HG03571 (cell line): ENCODE measurements around the gene CAPN11.

ENCODE experiments used
- ATAC-seq: cut with Tn5 transposase; IDR thresholded peaks from one replicate; pipeline ENCODE4 v1.9.1; 2021; ENCODE audit not compliant: unreplicated experiment

Gene CAPN11

GRCh38 chr6:44152533-44152932 is 6.1 kb upstream of the CAPN11 start:
- ATAC-seq, result no peak

- no peak for ATAC-seq
These were observed 4.6 kb upstream of the CAPN11 start for GRCh38 chr6:44154067-44154466.

GRCh38 chr6:44156494-44157151 is 2.0 kb upstream of the CAPN11 start:
- no peak for ATAC-seq

- no peak for ATAC-seq
These were observed 1.5 kb upstream of the CAPN11 start for GRCh38 chr6:44157152-44157521.

- no peak for ATAC-seq
These were observed 3.3 kb downstream of the CAPN11 start for GRCh38 chr6:44161997-44162338.

GRCh38 chr6:44162876-44163625 is 4.4 kb downstream of the CAPN11 start:
- ATAC-seq, result no peak

- ATAC-seq, result no peak
These were observed 7.5 kb downstream of the CAPN11 start for GRCh38 chr6:44166116-44166515.

- ATAC-seq, result no peak
These were observed 8.1 kb downstream of the CAPN11 start for GRCh38 chr6:44166591-44167184.

GRCh38 chr6:44167567-44167966 is 8.9 kb downstream of the CAPN11 start:
- ATAC-seq, result no peak

- no peak for ATAC-seq
These were observed 10.5 kb downstream of the CAPN11 start for GRCh38 chr6:44169154-44169553.

- ATAC-seq, result no peak
These were observed 11.4 kb downstream of the CAPN11 start for GRCh38 chr6:44169886-44170570.

- ATAC-seq, result no peak
These were observed 13.4 kb downstream of the CAPN11 start for GRCh38 chr6:44171899-44172546.

GRCh38 chr6:44172731-44173500 is 14.3 kb downstream of the CAPN11 start:
- ATAC-seq, result no peak

GRCh38 chr6:44176130-44176761 is 17.6 kb downstream of the CAPN11 start:
- ATAC-seq, result no peak

- ATAC-seq, result peak; percentile 45
These were observed 18.3 kb downstream of the CAPN11 start for GRCh38 chr6:44176762-44177509.

GRCh38 chr6:44177691-44178423 is 19.2 kb downstream of the CAPN11 start:
- no peak for ATAC-seq

- no peak for ATAC-seq
These were observed 19.9 kb downstream of the CAPN11 start for GRCh38 chr6:44178424-44179071.

GRCh38 chr6:44179072-44179536 is 20.5 kb downstream of the CAPN11 start:
- ATAC-seq, result no peak
